Measurements from ENCODE around the gene CCAR1.
A peak's percentile ranks its signal among the peaks of the same experiment; 100 is the strongest.
"Not testable (repeated sequence)": the region's sequence is repeated elsewhere in the genome, so short reads cannot be mapped to it uniquely, and the experiment has no call there.

Gene CCAR1

GRCh38 chr10:68759223-68759863 lies 38.3 kb downstream of the CCAR1 start:
- DNase-seq, result no peak

DNA sequence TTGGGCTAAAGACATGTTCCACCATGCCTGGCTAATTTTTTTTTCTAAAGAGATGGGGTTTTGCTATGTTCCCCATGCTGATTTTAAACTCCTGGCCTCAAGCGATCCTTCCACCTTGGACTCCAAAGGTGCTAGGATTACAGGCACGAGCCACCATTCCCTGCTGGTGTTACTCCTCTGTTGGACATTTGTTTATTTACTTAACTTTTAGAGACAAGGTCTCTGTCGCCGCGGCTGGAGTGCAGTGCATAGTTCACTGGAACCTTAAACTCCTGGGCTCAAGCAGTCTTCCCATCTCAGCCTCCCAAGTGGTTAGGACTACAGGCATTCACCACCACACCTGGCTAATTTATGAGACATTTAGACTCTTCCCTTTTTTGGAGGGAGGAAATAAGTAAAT lies 38.9 kb downstream of the CCAR1 start:
- no peak for DNase-seq

- not testable (repeated sequence) for DNase-seq
Measured at GRCh38 chr10:68767407-68767806, 46.4 kb downstream of the CCAR1 start.

GRCh38 chr10:68781613-68782574 lies 60.9 kb downstream of the CCAR1 start:
- DNase-seq, result no peak

DNA sequence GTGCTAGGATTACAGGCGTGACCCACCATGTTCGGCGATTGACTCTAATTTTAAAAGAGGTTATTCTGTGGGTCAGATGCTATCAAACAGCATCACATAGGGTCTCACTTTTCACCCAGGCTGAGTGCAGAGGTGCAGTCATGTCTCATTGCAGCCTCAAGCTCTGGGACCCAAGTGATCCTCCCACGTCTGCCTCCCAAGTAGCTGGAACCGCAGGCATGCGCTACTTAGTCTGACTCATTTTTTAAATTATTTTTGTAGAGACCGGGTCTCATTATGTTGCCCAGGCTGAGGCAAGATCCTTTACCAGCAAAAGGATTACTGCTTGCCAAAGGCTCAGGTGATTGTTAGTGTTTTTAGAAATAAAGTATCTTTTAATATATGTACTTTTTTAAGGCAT lies 63.4 kb downstream of the CCAR1 start:
- DNase-seq, result no peak

- no peak for DNase-seq
Measured at GRCh38 chr10:68787813-68788212, 66.8 kb downstream of the CCAR1 start.

DNA sequence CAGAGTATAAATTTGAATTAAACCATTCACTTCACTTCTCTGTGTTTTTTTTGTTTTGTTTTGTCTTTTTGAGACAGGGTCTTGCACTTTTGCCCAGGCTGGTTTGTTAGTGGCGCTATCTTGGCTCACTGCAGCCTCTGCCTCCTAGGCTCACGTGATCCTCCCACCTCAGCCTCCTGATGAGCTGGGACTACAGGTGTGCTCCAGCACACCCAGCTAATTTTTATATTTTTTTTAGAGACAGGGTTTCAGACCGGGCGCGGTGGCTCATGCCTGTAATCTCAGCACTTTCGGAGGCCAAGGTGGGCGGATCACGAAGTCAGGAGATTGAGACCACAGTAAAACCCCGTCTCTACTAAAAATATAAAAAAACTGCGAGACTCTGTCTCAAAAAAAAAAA lies 69.4 kb downstream of the CCAR1 start:
- no peak for DNase-seq

DNA sequence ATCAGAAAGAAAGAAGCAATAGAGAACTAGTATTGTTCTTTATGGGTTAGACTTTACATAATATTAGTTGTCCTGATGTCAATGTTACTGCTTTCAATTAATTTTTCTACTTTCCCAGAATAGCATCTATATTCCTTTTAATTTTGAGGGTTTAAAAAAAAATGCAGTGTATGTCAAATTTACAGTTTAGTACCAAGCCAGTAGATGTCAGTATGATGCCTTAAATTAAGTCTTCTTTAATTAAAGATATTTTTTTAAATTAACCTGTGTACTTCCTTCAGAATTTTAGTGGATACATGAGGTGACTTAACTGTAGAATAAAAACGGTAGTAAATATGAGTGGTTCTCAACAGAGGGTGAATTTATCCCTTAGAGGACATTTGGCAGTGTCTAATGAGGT lies 71.1 kb downstream of the CCAR1 start:
- DNase-seq, result no peak

DNA sequence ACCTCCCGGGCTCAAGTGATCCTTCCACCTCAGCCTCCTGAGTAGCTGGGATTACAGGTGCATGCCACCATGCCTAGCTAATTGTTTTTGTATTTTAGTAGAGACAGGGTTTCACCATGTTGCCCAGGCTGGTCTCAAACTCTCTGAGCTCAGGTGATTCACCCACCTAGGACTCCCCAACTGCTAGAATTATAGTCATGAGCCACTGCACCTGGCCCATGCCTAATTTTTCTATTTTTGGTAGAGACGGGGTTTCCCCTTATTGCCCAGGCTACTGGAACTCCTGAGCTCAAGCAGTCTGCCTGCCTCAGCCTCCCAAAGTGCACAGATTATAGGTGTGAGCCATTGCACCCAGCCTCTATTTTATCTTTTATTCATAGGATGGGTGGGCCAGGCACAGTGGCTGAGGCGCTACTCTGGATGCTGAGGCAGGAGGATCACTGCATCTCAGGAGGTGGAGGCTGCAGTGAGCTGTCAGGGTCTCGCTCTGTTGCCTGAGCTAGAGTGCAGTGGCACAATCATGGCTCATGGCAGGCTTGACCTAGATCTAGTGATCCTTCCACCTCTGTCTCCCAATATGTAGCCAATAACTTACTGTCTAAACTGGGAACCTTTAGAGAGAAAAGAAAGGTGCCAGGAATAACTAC lies 75.0 kb downstream of the CCAR1 start:
- DNase-seq, result no peak

- no peak for DNase-seq
Measured at GRCh38 chr10:68796605-68797004, 75.6 kb downstream of the CCAR1 start.

DNA sequence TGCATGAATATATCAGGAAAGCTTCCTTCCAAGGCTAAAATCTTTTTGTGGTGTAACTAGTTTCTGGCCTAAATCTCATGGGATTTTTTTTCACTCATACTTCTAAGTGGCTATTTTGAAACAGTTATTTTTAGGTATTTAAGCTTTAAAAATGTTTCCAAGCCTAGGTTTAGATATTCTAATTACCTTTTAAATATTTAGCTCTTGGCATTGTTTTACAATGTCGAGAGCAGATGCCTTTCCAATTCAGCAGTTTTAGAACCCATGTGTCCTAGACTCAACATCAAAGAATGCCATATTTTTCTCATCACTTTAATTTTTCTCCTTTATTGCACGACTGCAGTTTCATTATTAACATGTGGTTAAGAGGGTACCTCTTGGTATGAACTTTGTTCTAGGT lies 79.2 kb downstream of the CCAR1 start:
- no peak for DNase-seq

DNA sequence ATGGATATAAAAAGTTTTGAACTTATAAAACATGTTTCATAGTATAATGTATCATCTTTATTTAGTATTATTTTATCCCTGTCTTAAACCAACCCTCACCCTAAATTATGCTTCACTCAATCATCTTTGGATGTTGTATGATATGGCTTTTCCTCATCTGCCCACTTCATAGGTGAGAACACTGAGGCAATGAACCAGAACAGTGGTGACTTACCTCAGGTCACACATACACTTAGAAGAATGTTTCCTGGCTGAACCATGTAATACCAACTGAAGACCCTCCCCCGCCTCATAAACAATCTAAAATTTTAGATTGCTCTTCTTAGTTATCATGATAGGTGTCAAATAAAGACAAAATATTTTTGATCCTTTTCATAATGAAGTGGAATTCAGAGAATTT lies 83.7 kb downstream of the CCAR1 start:
- DNase-seq, result no peak

GRCh38 chr10:68810830-68811229 lies 89.8 kb downstream of the CCAR1 start:
- not testable (repeated sequence) for DNase-seq

DNA sequence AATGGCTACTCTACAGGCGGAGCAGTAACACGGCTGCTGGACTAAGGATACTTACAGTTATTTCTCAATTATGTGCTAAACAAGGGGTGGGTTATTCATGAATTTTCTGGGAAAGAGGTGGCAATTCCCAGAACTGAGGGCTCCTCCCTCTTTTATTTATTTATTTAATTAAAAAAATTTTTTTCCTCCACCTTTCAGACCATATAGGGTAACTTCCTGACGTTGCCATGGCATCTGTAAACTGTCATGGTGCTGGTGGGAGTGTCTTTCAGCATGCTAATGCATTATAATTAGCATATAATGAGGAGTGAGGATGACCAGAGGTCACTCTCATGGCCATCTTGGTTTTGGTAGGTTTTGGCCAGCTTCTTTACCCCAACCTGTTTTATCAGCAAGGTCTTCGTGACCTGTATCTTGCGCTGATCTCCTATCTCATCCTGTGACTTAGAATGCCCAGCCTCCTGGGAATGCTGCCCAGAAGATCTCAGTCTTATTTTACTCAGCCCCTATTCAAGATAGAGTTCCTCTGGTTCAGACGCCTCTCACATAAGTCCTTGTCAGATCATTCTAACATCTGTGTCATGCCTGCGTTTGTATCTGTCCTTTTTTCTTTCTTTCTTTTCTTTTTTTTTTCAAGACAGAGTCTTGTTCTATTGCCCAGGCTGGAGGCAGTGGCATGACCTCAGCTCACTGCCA lies 90.4 kb downstream of the CCAR1 start:
- DNase-seq, result no peak

- DNase-seq, result no peak
Measured at GRCh38 chr10:68812420-68812819, 91.4 kb downstream of the CCAR1 start.

DNA sequence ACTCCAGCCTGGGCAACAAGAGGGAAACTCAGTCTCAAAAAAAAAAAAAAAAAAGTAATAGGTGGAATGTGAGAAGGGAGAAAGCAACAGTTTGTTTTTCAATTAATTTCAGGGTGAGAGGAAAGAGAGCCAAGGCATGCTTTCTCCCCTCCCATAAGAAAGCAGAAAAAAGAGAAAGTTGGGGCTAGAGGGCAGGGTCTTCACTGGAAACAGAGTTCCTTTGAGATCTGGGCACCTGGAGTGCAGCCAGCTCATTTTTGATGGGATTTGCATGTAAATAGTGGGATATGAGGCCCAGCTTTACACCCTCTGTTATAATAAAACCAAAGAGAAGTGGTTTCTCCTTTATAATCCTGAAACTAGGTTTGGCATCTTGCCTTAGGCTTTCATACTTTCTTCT lies 92.5 kb downstream of the CCAR1 start:
- DNase-seq, result no peak

DNA sequence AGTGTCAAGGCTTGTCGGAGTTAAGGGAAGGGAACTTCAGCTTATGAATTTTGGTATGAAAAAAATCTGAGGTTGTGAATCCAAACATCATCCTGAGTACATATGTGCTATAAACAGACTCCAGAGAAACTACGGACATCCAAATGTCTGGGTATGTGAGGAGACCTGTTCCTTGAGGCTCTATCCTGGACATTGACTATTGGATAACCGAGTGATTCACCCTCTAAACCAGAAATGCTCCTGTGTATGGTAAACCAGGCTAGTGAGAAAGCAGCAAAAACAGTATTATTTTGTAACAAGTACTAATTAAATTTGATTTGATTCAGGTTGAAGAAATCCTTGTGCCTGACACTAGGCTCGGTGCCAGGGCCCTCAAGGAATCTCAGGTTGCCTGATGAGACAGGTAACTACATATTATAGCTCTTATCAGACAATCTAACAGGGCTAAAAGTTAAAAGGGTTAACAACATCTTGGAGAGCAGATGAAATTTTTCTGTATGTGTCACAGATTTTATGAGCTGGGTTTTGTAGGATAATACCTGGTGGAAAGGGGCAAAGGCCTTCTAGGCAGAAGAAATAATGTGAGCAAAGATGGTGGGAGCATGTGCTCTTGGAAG lies 95.9 kb downstream of the CCAR1 start:
- no peak for DNase-seq

GRCh38 chr10:68820359-68820758 lies 99.3 kb downstream of the CCAR1 start:
- not testable (repeated sequence) for DNase-seq

- not testable (repeated sequence) for DNase-seq
Measured at GRCh38 chr10:68822626-68823025, 101.6 kb downstream of the CCAR1 start.

GRCh38 chr10:68826764-68827591 lies 105.9 kb downstream of the CCAR1 start, which contains the start of gene STOX1:
Gene STOX1, plus strand, starts transcription at chr10:68827531. Its CDS starts 93 bp downstream, at chr10:68827624.
- peak; percentile 75 for DNase-seq

DNA sequence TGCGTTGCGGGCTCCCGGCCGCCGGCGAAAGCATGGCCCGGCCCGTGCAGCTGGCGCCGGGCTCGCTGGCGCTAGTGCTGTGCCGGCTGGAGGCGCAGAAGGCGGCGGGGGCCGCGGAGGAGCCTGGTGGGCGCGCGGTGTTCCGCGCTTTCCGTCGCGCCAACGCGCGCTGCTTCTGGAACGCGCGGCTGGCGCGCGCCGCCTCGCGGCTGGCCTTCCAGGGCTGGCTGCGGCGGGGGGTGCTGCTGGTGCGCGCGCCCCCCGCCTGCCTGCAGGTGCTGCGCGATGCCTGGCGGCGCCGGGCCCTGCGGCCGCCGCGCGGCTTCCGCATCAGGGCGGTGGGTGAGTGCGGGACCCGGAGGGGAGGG lies 106.5 kb downstream of the CCAR1 start:
- not testable (repeated sequence) for DNase-seq
